AG09309 (cell line): ENCODE data around the gene CCDC78.
A peak's percentile ranks its signal among the peaks of the same experiment; 100 is the strongest.
"Not testable (repeated sequence)": the region's sequence is repeated elsewhere in the genome, so short reads cannot be mapped to it uniquely, and the experiment has no call there.

Experiments
- DNase-seq: peaks from one replicate; pipeline ENCODE4 v3.0.0-alpha.2; 2010; ENCODE audit warnings: low read depth
- H3K4me3 ChIP-seq: 2 replicates; pipeline ENCODE4 v1.5.1; 2011; ENCODE audit warnings: mild to moderate bottlenecking, low read depth, low read length, moderate library complexity; ENCODE audit not compliant: control insufficient read depth
- TF ChIP-seq, protein P1 (sequence below): IDR thresholded peaks from 2 replicates; pipeline ENCODE4 v1.5.1; 2011; ENCODE audit warnings: mild to moderate bottlenecking, low read depth, low read length, inconsistent platforms; ENCODE audit not compliant: insufficient read depth, control insufficient read depth; ENCODE audit errors: missing control alignments

The CCDC78 gene

DNA sequence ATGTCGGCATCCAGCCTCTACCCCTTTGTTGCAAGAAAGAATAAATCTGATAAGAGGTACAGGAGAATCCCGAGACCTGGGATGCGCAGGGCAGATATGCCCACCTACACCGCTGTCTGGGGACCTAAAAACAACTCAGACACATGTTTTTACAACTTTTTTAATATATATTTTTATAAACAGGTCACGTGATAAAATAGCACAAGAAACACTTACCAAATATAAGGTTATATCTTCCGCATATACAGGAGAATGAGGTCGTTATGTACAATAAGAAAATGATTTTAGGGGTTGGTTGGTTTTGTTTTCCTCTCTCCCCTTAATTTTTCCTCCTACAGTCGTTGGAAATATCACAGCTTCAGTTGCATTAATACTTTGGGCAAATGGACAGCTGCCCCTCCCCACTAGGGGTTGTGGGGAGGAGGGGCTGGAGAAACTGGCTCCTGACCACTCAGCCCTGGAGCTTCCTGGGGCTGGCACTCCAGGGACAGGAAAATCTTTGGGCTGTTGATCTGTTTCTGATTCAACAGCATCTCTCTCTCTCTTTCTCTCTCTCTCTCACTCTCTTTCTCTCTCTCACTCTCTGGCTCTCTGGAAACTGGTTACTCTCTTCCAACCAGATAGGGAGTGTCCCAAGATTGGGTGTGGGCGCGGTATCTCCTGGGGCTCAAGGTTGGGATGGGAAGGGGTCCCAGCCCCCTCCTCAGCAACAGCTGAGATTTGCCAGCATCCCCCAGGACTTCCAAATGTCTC, 33.7 kb downstream of the CCDC78 start:
- no peak for DNase-seq

DNA sequence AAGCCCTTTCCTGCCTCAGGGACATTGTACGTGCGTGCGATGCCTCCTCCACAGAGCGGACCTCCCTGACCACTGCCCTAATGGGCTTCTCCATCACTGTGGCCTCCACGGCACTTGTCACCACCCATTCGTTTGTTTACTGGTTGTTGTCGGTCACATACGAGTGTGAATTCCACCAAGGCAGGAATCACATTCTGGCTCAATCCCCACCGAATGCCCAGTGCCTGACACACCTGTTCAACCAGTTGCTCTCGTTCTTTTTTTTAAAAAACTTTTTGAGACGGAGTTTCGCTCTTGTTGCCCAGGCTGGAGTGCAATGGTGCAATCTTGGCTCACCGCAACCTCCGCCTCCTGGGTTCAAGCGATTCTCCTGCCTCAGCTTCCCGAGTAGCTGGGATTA, 35.0 kb downstream of the CCDC78 start:
- not testable (repeated sequence) for DNase-seq, H3K4me3 ChIP-seq

More for the DNA sequence above, 33.7 kb downstream of the CCDC78 start:
- H3K4me3 ChIP-seq = no peak overlapping the region
- TF ChIP-seq, protein P1, sequence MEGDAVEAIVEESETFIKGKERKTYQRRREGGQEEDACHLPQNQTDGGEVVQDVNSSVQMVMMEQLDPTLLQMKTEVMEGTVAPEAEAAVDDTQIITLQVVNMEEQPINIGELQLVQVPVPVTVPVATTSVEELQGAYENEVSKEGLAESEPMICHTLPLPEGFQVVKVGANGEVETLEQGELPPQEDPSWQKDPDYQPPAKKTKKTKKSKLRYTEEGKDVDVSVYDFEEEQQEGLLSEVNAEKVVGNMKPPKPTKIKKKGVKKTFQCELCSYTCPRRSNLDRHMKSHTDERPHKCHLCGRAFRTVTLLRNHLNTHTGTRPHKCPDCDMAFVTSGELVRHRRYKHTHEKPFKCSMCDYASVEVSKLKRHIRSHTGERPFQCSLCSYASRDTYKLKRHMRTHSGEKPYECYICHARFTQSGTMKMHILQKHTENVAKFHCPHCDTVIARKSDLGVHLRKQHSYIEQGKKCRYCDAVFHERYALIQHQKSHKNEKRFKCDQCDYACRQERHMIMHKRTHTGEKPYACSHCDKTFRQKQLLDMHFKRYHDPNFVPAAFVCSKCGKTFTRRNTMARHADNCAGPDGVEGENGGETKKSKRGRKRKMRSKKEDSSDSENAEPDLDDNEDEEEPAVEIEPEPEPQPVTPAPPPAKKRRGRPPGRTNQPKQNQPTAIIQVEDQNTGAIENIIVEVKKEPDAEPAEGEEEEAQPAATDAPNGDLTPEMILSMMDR = no peak

DNA sequence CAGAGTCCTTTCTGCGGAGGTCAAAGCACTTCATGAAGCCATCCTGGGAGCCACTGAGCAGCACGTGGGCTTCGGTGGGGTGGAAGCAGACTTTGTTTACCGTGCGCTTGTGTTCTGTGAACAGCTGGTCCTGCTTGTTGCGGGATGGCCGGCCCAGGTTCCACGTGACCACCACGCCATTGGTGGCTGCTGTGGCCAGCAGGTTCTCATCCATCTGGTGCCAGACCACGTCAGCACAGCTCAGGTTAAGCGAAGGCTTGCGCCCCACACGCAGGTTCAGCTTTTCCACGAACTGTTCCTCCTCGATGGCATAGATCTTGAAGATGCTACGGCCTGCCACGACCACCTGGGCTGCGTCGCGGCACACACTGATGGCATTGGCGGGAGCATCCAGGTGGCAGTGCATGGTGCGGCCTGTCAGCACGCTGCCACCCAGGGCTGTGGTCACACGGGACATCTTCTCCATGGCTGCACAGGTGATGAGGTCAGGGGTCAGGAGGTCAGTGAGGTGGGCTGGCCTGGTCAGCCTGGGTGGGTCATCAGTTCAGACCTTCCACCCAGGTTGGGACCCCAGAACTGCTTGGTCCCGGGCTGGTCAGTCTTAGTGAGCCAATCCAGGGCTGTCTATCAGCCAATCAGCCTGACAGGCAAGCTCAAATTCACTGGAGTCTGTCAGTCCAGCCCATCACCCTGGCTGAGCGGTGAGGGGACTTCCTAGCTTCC, 36.9 kb downstream of the CCDC78 start:
- peak overlapping the region; percentile 96 for H3K4me3 ChIP-seq
- DNase-seq = no peak
- TF ChIP-seq, protein P1 = no peak

DNA sequence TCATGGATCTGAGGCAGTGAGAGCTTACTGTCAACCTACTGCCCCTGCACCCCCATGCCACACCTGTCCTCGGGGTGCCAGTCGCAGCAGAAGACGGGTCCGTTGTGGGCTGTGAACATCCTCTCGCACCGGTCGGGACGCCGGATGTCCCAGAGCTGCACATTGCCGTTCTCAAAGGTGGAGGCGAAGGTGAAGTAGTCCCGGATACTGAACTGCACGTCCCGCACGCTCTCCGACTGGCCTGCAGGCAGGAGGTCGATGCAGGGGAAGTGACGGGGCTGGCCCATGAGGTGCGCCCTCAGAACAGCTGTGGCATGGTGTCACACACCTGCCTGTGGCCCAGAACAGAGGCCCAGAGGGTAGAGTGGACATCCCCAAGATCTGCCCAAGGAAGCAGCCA, 38.7 kb downstream of the CCDC78 start:
- DNase-seq = no peak
- no peak overlapping the region for H3K4me3 ChIP-seq
- TF ChIP-seq, protein P1 = no peak

DNA sequence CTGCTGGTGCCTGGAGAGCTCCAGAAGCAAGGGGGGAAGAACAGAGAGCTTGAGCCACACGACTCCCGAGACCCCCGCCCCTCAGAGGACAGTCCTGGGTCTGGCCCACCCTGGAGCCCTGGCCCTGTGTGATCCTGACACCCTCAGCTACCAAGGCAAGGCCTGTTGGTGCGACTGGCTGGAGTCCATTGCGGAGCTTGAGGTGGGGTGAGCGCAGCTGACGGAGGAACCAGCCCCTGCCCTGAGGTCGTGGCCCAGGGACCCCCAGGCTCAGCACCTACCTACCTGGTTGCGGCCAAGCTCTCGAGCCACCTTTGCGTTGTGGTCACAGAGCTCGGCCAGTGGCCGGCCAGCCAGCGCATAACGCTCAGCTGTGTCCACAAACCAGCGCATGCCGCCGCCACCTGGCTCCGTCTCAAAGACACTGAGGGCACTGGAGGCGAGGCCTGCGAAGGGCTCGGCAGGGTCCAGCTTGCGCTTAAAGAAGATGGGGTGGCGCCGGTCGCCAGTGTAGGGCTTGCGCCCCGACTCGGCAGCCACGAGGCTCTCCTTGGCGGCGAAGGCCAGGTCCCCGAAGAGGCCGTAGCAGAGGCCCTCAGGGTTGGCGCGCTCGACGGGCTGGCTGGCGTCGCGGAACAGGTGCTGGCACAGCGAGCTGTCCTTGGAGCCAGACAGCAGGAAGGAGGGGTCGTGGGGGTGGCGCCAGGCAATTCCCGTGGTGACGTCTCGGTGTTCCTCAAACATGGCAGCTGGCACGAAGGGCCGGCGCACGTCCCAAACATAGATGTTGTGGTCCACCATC, 39.6 kb downstream of the CCDC78 start:
- DNase-seq = no peak
- TF ChIP-seq, protein P1 = no peak
- no peak overlapping the region for H3K4me3 ChIP-seq

DNA sequence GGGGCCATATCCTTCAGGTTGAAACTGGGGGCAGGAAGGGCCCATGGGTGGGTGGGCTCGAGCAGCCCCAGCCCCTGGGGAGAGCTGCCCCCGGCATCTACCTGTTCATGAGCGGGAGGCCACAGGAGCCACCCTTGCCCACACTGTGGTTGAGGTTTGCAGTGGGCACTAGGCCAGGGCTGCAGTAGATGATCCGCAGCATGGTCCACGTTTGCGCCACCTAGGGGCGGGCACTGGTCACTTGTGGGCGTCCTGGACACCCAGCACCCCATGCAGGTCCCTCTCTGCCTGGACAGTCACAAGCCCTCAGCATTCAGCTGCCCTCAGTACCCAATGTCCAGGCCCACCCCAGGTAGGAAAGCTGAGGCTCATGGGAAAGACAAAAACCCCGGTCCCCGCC, 40.3 kb downstream of the CCDC78 start:
- no peak for DNase-seq
- TF ChIP-seq, protein P1 = peak; percentile 71
- H3K4me3 ChIP-seq = no peak overlapping the region
